ENCODE measurements around the gene POLR2F.

Gene POLR2F

GRCh38 chr22:38009000-38009806, 55.7 kb downstream of the POLR2F start:
- DNase-seq = no peak

GRCh38 chr22:38012604-38013072, 59.1 kb downstream of the POLR2F start:
- DNase-seq = no peak

GRCh38 chr22:38014083-38014482, 60.6 kb downstream of the POLR2F start:
- no peak for DNase-seq

- no peak for DNase-seq
Measured at GRCh38 chr22:38016182-38017151, 63.0 kb downstream of the POLR2F start.

GRCh38 chr22:38017272-38017920, 63.9 kb downstream of the POLR2F start:
- no peak for DNase-seq

GRCh38 chr22:38017939-38018885, 64.7 kb downstream of the POLR2F start:
- DNase-seq = no peak
